Fibroblast of pulmonary artery (primary cell): ENCODE results near the gene BBOF1.
"Not testable (repeated sequence)": the region's sequence is repeated elsewhere in the genome, so short reads cannot be mapped to it uniquely, and the experiment has no call there.

ENCODE experiments used
- DNase-seq: peaks from one replicate; pipeline ENCODE4 v3.0.0-alpha.2; 2010; ENCODE audit warnings: low read depth
- H3K4me3 ChIP-seq: replicated peaks from 2 replicates; pipeline ENCODE4 v1.5.1; 2011; ENCODE audit warnings: low read depth, mild to moderate bottlenecking, control low read depth, low read length, moderate library complexity
- TF ChIP-seq, protein P1 (sequence below): IDR thresholded peaks from 2 replicates; pipeline ENCODE4 v1.5.1; 2011; ENCODE audit warnings: mild to moderate bottlenecking, control low read depth, low read length, inconsistent platforms; ENCODE audit errors: missing control alignments

Gene BBOF1

GRCh38 chr14:74018586-74019407, at the start of gene BBOF1, which contains the start of gene ENTPD5:
TSS of gene BBOF1 (plus strand) at chr14:74019349. CDS start at chr14:74019479, 130 bp downstream.
TSS of gene ENTPD5 (minus strand) at chr14:74019288. CDS start at chr14:73988102, 31,186 bp downstream.
- TF ChIP-seq, protein P1, sequence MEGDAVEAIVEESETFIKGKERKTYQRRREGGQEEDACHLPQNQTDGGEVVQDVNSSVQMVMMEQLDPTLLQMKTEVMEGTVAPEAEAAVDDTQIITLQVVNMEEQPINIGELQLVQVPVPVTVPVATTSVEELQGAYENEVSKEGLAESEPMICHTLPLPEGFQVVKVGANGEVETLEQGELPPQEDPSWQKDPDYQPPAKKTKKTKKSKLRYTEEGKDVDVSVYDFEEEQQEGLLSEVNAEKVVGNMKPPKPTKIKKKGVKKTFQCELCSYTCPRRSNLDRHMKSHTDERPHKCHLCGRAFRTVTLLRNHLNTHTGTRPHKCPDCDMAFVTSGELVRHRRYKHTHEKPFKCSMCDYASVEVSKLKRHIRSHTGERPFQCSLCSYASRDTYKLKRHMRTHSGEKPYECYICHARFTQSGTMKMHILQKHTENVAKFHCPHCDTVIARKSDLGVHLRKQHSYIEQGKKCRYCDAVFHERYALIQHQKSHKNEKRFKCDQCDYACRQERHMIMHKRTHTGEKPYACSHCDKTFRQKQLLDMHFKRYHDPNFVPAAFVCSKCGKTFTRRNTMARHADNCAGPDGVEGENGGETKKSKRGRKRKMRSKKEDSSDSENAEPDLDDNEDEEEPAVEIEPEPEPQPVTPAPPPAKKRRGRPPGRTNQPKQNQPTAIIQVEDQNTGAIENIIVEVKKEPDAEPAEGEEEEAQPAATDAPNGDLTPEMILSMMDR, result no peak
- peak; percentile 85 for DNase-seq

DNA sequence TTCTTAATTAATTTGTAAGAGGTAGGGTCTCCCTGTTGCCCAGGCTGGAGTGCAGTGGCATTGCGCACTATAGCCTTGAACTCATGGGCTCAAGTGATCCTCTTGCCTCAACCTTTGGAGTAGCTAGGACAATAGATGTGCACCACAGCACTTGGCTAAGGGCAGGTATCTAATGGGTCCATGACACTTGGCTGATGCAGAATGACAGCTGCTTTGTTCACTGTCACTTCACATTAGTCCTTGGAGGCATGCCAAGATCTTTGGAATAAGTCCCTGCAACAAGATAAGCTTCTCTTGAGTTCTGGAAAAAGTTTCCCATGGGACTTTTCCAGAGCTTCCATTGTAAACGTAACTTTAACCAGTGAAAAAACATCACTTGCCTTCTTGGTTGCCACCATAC, 45.7 kb upstream of the BBOF1 start:
- no peak overlapping the region for H3K4me3 ChIP-seq
- TF ChIP-seq, protein P1, result no peak
- DNase-seq, result no peak

More at GRCh38 chr14:74018586-74019407, at the start of gene BBOF1, which contains the start of gene ENTPD5:
- peak within 1 kb of the TSS; percentile 91 for H3K4me3 ChIP-seq

GRCh38 chr14:73976125-73976524, 43.0 kb upstream of the BBOF1 start:
- TF ChIP-seq, protein P1, result no peak
- no peak for DNase-seq
- no peak overlapping the region for H3K4me3 ChIP-seq

- TF ChIP-seq, protein P1, result no peak
- peak; percentile 6 for DNase-seq
- no peak overlapping the region for H3K4me3 ChIP-seq
Measured at GRCh38 chr14:73977896-73978295, 41.3 kb upstream of the BBOF1 start.

- no peak for DNase-seq
- H3K4me3 ChIP-seq, result no peak overlapping the region
- TF ChIP-seq, protein P1, result no peak
Measured at GRCh38 chr14:73988065-73988464, 31.1 kb upstream of the BBOF1 start.

GRCh38 chr14:73988656-73989055, 30.5 kb upstream of the BBOF1 start:
- DNase-seq, H3K4me3 ChIP-seq: not testable (repeated sequence)

DNA sequence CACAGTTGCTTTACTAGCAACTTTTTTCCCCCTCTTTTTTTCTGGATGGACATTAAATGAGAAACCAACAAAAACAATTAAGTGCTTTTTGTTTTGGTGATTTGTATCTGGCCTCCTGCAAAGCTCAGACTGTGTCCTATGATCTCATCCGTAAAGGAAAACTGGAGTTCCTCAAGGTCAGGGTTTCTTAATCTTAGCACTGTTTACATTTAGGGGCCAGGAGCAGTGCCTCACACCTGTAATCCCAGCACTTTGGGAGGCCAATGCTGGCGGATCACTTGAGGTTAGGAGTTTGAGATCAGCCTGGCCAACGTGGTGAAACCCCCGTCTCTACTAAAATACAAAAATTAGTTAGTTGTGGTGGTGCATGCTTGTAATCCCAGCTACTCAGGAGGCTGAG, 28.1 kb upstream of the BBOF1 start:
- DNase-seq, result no peak
- TF ChIP-seq, protein P1, result no peak
- H3K4me3 ChIP-seq, result no peak overlapping the region

DNA sequence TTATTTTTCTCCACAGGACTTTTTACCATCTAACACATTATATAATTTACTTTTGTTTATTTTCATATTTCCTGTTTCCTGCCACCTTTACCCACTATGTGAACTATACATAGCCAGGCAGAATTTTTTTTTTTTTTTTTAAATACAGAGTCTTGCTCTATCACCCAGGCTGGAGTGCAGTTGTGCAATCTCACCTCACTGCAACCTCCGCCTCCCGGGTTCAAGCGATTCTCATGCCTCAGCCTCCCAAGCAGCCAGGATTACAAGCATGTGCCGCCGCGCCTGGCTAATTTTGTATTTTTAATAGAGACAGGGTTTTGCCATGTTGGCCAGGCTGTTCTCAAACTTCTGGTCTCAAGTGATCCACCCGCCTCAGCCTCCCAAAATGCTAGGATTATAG, 24.2 kb upstream of the BBOF1 start:
- not testable (repeated sequence) for DNase-seq, H3K4me3 ChIP-seq
